GM23248 (cell line): Measurements from ENCODE around the gene NFATC3.

Experiments
- EZH2 ChIP-seq: fragments of 200-600 bp; sonication (generic); IDR thresholded peaks from 2 replicates; pipeline ENCODE4 v1.6.1; 2018; ENCODE audit warnings: antibody characterized with exemption, mild to moderate bottlenecking; ENCODE audit not compliant: insufficient read depth, poor library complexity, severe bottlenecking
- EZH2phosphoT487 ChIP-seq: fragments of 200-600 bp; sonication (generic); IDR thresholded peaks from 2 replicates; pipeline ENCODE4 v1.6.1; 2018; ENCODE audit warnings: antibody characterized with exemption, moderate library complexity, mild to moderate bottlenecking, low read depth; ENCODE audit not compliant: insufficient read depth

GRCh38 chr16:68265078-68265920 lies 180.1 kb downstream of the NFATC3 start:
- TF ChIP-seq EZH2 (no peak), EZH2phosphoT487 (no peak)
